HG03103 (cell line): ENCODE results near the gene SCTR.
A peak's percentile ranks its signal among the peaks of the same experiment; 100 is the strongest.

Source experiments
- ATAC-seq: cut with Tn5 transposase; IDR thresholded peaks from one replicate; pipeline ENCODE4 v1.9.1; 2021; ENCODE audit warnings: low read depth; ENCODE audit not compliant: unreplicated experiment

SCTR gene

GRCh38 chr2:119525614-119526013, 1.3 kb upstream of the SCTR start:
- no peak for ATAC-seq

GRCh38 chr2:119523383-119523951, 816 bp downstream of the SCTR start:
- no peak for ATAC-seq

GRCh38 chr2:119522671-119523070, 1.6 kb downstream of the SCTR start:
- no peak for ATAC-seq

GRCh38 chr2:119521433-119522050, 2.7 kb downstream of the SCTR start:
- ATAC-seq = no peak

GRCh38 chr2:119520696-119521432, 3.4 kb downstream of the SCTR start:
- ATAC-seq = no peak

- no peak for ATAC-seq
Observed at GRCh38 chr2:119519057-119519408, 5.2 kb downstream of the SCTR start.

GRCh38 chr2:119518401-119519056, 5.8 kb downstream of the SCTR start:
- no peak for ATAC-seq

- peak; percentile 95 for ATAC-seq
Observed at GRCh38 chr2:119517433-119517832, 6.8 kb downstream of the SCTR start.

GRCh38 chr2:119516121-119516520, 8.2 kb downstream of the SCTR start:
- ATAC-seq = no peak

GRCh38 chr2:119513832-119514231, 10.5 kb downstream of the SCTR start:
- no peak for ATAC-seq

GRCh38 chr2:119512946-119513345, 11.3 kb downstream of the SCTR start:
- no peak for ATAC-seq

- ATAC-seq = no peak
Observed at GRCh38 chr2:119511989-119512388, 12.3 kb downstream of the SCTR start.

- ATAC-seq = no peak
Observed at GRCh38 chr2:119508756-119509155, 15.5 kb downstream of the SCTR start.

- no peak for ATAC-seq
Observed at GRCh38 chr2:119496682-119497081, 27.6 kb downstream of the SCTR start.

- no peak for ATAC-seq
Observed at GRCh38 chr2:119495948-119496347, 28.3 kb downstream of the SCTR start.

GRCh38 chr2:119494163-119494790, 30.0 kb downstream of the SCTR start:
- no peak for ATAC-seq

GRCh38 chr2:119491776-119492525, 32.3 kb downstream of the SCTR start:
- no peak for ATAC-seq

GRCh38 chr2:119490653-119491195, 33.6 kb downstream of the SCTR start:
- ATAC-seq = no peak

- no peak for ATAC-seq
Observed at GRCh38 chr2:119490106-119490505, 34.2 kb downstream of the SCTR start.
